HT-29 (cell line): ENCODE measurements around the gene PIGK. TPM values are rescaled to one million over a fixed set of nuclear protein-coding genes. Genes with fewer than 3 reads are reported as not detected.
"Not testable (repeated sequence)": the region's sequence is repeated elsewhere in the genome, so short reads cannot be mapped to it uniquely, and the experiment has no call there.

ENCODE experiments used
- DNase-seq: peaks from one replicate; pipeline ENCODE4 v3.0.0-alpha.2; 2015; ENCODE audit warnings: low spot score
- total RNA-seq: library from RNA; depleted of rRNA; stranded (reverse); fragments of >200 nt; shearing (Covaris generic); gene quantifications from 2 replicates; pipeline ENCODE4 v1.2.3, GENCODE V29; 2014

Gene PIGK
- total RNA-seq, 1 experiment from 2014 or later: 4.8 TPM

- no peak for DNase-seq
Observed at GRCh38 chr1:77193951-77194350, 25.3 kb downstream of the PIGK start.

DNA sequence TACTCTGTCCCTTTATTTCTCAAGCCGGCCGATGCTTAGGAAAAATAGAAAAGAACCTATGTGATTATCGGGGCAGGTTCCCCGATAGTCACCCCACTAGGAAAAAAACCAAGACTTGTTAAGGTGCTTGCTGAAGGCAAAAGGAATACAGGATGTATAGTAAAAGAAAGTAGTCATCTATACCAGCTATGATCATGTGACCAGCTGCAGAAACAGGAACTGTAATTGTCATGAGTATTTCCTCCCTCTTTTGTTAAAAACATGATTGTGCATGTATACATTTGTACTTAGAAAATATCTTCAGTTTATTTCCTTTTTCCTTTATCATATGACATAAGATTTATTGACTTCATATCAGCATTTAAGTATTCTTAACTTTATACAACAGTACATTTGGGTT lies 30.5 kb downstream of the PIGK start:
- DNase-seq: no peak

DNA sequence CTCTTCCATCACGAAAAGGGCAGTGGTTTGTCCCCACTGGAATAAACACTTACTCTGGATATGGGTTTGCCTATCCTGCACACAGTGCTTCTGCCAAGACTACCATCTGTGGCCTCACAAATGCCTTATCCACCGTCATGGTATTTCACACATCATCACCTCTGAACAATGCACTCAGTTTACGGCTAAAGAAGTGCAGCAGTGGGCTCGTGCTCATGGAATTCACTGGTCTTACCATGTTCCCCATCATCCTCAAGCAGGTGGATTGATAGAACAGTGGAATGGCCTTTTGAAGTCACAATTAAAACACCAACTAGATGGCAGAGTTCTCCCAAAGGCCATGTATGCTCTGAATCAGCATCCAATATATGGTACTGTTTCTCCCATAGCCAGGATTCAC lies 32.3 kb downstream of the PIGK start:
- not testable (repeated sequence) for DNase-seq

DNA sequence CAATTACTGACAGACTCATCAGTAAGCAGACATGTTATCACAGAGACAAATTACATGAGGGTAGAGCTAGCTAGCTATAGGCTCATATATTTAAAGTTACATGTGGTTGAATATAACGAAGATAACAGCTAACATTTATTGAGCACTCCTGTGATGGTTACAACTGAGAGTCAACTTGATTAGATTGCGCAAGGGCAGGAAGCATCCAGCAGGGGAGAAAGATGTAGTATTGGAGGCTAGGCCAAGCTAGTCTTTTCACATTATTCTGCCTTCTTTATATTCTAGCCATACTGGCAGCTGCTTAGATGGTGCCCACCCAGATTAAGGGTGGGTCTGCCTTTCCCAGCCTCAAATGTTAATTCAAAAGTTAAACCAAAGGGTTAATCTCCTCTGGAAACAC lies 37.1 kb downstream of the PIGK start:
- DNase-seq: no peak

DNA sequence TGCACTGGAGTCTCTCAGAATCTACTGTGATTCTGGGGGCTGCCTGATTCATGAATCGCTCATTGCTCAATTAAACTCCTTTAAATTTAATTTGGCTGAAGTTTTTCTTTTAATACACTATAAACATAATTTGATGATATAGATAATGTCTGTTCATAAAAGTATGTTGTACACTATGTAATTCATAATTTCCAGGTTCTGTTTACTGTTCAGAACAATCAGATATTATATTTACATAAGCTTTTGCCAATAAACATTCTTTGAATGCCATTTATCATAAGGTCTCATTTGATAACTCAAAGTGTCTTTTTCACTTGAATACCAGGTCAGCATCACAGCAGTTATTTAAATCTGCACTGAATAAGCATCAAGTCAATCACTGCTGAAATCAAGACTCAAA lies 39.6 kb downstream of the PIGK start:
- DNase-seq: no peak

DNA sequence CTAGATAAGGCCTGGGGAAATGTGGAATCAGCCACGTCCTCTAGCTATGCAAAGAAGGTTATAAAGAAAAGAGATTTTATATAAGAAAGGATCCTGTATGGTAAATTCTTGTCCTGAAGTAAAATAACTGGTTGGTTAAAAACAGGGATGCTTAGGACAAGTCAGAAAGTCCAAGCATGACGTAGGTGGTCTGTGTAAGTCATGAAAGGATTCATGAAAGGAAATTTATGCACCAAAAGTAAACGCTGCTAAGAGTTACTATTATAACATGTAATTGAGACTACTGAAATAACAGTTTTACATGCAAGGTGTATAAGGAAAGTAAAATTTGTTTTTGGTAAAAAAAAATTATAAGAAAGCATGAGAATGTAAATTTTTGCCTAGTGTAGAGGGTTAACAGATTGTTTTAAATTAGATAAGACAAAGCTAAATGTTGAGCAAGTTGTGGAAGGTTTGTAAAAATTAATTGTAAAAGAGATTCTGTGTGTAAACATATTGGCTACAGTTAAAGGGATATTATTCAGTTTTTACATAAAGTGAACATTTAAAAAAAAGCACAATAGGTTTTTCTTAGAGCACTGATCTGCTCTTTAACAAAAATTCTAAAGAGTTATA lies 43.9 kb downstream of the PIGK start:
- DNase-seq: no peak

DNA sequence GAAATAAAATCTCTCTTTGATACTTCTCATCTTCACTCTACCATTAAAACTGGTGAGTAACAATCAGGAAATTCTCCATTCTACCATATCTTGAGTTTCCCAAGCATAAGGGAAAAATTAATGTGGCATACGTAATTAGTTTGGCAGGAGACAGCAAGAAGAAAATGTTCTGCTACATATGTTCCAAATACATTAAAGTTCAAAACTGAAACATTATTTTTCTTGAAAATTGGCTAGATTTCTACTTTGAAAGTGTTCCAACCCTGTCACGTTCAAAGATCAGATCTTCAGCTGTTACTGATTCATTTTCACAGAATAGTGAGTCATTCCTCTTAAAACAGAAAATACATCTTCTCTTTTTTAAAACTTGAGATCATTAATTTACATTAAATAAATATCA lies 48.5 kb downstream of the PIGK start:
- no peak for DNase-seq

DNA sequence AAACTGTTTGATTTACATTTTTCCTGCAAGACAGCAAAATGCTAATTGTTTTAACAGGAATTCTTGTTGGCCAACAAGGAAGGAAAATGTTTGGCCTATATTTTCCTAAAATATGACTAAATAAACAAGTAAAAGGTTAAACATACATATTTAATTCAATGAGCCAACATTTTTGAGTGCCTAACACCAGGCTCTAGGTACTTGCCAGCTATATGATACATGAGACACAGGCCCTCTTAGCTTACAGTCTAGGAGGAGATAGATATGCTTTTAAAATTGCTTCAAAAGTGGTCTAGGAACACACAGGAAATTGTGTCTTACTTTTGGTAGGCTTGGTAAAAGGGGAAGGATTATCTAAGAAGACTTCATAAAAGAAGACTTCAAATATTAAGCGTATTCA lies 50.9 kb downstream of the PIGK start:
- DNase-seq: no peak

DNA sequence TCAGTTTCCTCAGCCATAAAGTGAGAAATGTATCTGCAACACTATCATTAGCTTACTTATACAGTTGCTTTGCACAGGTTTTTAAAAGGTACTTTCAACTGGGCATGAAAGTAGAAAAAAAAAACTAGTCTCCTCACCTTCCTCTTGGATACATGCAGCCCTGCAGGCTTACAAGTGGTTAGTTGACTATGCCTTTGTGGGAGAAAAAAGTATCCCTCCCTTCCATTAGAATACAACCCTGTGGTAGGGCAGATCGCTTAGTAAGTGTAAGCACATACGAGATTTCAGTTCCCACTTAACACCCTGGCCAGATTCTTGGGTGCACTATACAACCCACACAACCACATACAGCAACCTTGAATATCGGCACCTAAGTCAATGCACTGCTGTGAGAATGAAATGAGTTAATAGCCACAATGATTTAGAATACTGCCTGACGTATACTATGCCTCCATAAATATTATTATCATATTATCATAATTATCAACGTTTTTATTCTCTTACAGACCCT lies 54.7 kb downstream of the PIGK start:
- no peak for DNase-seq

DNA sequence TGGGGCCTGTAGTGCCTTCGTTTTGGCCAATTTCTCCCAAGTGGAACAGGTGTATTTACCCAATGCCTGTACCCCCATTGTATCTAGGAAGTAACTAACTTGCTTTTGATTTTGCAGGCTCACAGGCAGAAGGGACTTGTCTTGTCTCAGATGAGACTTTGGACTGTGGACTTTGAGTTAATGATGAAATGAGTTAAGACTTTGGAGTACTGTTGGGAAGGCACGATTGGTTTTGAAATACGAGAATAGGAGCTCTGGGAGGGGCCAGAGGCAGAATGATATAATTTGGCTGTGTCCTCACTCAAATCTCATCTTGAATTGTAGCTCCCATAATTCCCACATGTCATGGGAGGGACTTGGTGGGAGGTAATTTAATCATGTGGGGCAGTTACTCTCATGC lies 59.5 kb downstream of the PIGK start:
- DNase-seq: not testable (repeated sequence)

DNA sequence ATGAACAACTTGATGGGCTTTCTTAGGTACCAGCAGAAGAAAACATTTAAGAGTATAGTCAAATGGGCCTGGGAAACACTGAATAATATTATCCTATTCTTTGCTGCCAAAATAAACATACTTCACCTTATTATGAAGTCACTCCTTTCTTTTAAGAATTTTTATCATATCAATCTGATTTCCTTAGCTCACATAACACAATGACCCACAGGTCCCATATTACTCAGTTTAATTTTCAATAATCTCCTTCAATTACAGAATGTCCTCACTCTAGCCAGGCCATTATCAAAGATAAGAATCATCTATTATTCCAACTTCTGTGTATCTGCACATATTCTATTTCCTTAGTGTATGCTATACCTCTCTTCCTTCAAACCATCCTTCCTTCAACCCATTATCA lies 63.0 kb downstream of the PIGK start:
- no peak for DNase-seq

GRCh38 chr1:77146270-77146669 lies 73.0 kb downstream of the PIGK start:
- no peak for DNase-seq

DNA sequence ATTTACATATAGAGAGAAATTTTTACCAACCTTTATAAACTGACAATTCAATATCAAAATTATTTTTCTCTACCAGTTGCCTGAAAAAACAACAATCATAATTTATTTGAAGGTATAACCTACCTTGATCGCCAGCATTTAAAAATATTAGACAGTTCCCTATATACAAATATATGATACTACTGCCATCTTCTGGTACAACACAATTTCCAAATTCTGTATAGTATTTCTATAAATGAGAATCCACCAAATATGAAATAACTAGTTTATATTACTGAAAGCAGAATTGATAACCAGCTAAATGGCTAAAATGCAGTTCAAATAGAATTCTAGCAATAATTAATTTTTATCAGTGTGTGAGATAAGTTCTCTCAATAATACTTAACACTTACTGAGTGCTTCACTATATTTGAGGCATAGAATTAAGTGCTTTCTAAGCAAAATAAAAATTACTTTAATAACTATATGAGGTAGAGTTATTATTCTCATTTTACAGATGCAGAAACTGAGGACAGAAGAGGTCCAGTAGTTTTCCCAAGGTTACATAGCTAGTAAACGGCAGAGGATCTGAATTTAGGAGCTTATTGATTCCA lies 75.6 kb downstream of the PIGK start:
- peak; percentile 39 for DNase-seq

DNA sequence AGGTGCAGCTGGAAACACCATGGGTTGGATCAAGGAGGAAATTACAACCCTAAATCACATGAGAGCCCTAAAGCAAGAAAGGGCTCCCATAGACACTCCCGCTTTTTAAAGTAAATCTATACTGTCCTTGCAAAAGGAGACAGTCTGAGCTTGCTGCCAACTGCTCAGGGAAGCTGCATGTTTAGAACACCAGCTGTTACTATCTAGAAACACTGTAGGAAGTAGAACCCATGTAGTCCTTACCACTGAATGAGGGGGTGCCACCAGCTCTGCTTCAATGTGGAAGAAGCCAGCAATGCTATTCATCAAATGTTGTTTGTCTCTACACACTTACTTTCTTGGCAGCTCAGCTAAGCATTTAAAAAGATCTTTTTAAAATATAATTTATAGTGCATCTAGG lies 79.8 kb downstream of the PIGK start:
- DNase-seq: no peak

- peak; percentile 7 for DNase-seq
Observed at GRCh38 chr1:77134359-77134758, 84.9 kb downstream of the PIGK start.

- no peak for DNase-seq
Observed at GRCh38 chr1:77133731-77134358, 85.4 kb downstream of the PIGK start.

GRCh38 chr1:77126307-77126706 lies 92.9 kb downstream of the PIGK start:
- peak; percentile 71 for DNase-seq

GRCh38 chr1:77121503-77121902 lies 97.7 kb downstream of the PIGK start:
- no peak for DNase-seq

GRCh38 chr1:77120950-77121349 lies 98.3 kb downstream of the PIGK start:
- no peak for DNase-seq

DNA sequence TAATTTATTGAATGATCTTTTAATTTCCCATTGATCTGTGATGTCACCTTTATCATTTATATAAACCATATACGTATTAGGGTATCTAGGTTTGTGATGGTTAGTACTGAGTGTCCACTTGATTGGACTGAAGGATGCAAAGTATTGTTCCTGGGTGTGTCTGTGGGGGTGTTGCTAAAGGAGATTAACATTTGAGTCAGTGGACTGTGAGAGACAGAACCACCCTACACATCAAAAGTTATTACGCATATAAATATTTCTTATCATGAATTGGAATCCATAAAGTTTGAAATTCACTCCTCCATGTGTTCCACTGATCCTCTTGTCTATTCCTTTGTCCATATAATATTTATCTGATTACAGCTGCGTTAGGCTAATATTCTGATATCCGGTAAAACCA lies 100.5 kb downstream of the PIGK start:
- no peak for DNase-seq

GRCh38 chr1:77104672-77105071 lies 114.6 kb downstream of the PIGK start:
- DNase-seq: no peak

- DNase-seq: no peak
Observed at GRCh38 chr1:77103486-77103885, 115.7 kb downstream of the PIGK start.

GRCh38 chr1:77100875-77101274 lies 118.4 kb downstream of the PIGK start:
- no peak for DNase-seq
